AG20443 (cell line): ENCODE results near the gene CTSV.
A peak's percentile ranks its signal among the peaks of the same experiment; 100 is the strongest.
"Not testable (repeated sequence)": the region's sequence is repeated elsewhere in the genome, so short reads cannot be mapped to it uniquely, and the experiment has no call there.

ENCODE experiments used
- DNase-seq: peaks from one replicate; pipeline ENCODE4 v3.0.0; 2012; ENCODE audit warnings: low spot score, mixed read lengths

CTSV gene

GRCh38 chr9:97038611-97039513, at the start of gene CTSV:
CTSV (minus strand) TSS chr9:97039142; CDS start chr9:97038043, 1,099 bp downstream.
- peak; percentile 96 for DNase-seq

GRCh38 chr9:97087668-97088215, 48.8 kb upstream of the CTSV start:
- DNase-seq: not testable (repeated sequence)

GRCh38 chr9:97084562-97084991, 45.6 kb upstream of the CTSV start:
- DNase-seq: not testable (repeated sequence)

GRCh38 chr9:97078362-97078761, 39.4 kb upstream of the CTSV start:
- no peak for DNase-seq

- no peak for DNase-seq
Measured at GRCh38 chr9:97077452-97078295, 38.7 kb upstream of the CTSV start.

- not testable (repeated sequence) for DNase-seq
Measured at GRCh38 chr9:97076731-97077451, 37.9 kb upstream of the CTSV start.

- DNase-seq: no peak
Measured at GRCh38 chr9:97076238-97076637, 37.3 kb upstream of the CTSV start.

GRCh38 chr9:97075289-97075985, 36.5 kb upstream of the CTSV start:
- DNase-seq: no peak

- no peak for DNase-seq
Measured at GRCh38 chr9:97073506-97073905, 34.6 kb upstream of the CTSV start.

GRCh38 chr9:97072285-97072776, 33.4 kb upstream of the CTSV start:
- no peak for DNase-seq

- not testable (repeated sequence) for DNase-seq
Measured at GRCh38 chr9:97070325-97070724, 31.4 kb upstream of the CTSV start.

- DNase-seq: no peak
Measured at GRCh38 chr9:97067490-97067889, 28.5 kb upstream of the CTSV start.

GRCh38 chr9:97064176-97064575, 25.2 kb upstream of the CTSV start:
- no peak for DNase-seq

- no peak for DNase-seq
Measured at GRCh38 chr9:97060796-97061195, 21.9 kb upstream of the CTSV start.

GRCh38 chr9:97059626-97060025, 20.7 kb upstream of the CTSV start:
- no peak for DNase-seq

- no peak for DNase-seq
Measured at GRCh38 chr9:97057651-97058050, 18.7 kb upstream of the CTSV start.

- not testable (repeated sequence) for DNase-seq
Measured at GRCh38 chr9:97055891-97056290, 16.9 kb upstream of the CTSV start.

- DNase-seq: no peak
Measured at GRCh38 chr9:97053717-97054116, 14.8 kb upstream of the CTSV start.

- no peak for DNase-seq
Measured at GRCh38 chr9:97052735-97053134, 13.8 kb upstream of the CTSV start.

GRCh38 chr9:97046228-97046627, 7.3 kb upstream of the CTSV start:
- DNase-seq: peak; percentile 18

GRCh38 chr9:97045300-97045699, 6.4 kb upstream of the CTSV start:
- DNase-seq: no peak
